IMR-90 (cell line): Measurements from ENCODE around the gene ATG12. TPM values are rescaled to one million over a fixed set of nuclear protein-coding genes. Genes with fewer than 3 reads are reported as not detected.

Source experiments
- ATAC-seq: fragments of 200-7000 bp; cut with Tn5 transposase; 2 replicates; pipeline ENCODE4 v1.9.1; 2020; ENCODE audit warnings: low read depth, mild to moderate bottlenecking, moderate library complexity
- BruUV-seq: library from RNA; stranded (reverse); fragments of 400-500 nt; replicated peaks from 2 replicates; lab custom pipeline; 2021; lab: Mats Ljungman, UMichigan
- CTCF ChIA-PET: fragments of 300-600 bp; formaldehyde crosslinking; extraction: SDS; loops from one replicate; lab custom pipeline; 2021; ENCODE audit warnings: antibody characterized with exemption; lab: Yijun Ruan, JAX
- POLR2A ChIA-PET: fragments of 300-600 bp; sonication (Branson Sonifier 250); formaldehyde crosslinking; loops from one replicate; lab custom pipeline; 2022; ENCODE audit warnings: antibody characterized with exemption; ENCODE audit not compliant: unreplicated experiment; lab: Charles Lee
- DNase-seq: peaks from one replicate; pipeline ENCODE4 v3.0.0; 2013
- H2AFZ ChIP-seq: replicated peaks from 2 replicates; pipeline ENCODE3; 2013; ENCODE audit warnings: low read length, mild to moderate bottlenecking; ENCODE audit not compliant: poor library complexity
- H2AK5ac ChIP-seq: 2 replicates; pipeline ENCODE4 v1.6.1; 2013; ENCODE audit warnings: low read depth, low read length, inconsistent platforms
- H2AK9ac ChIP-seq: replicated peaks from 2 replicates; pipeline ENCODE3; 2013; ENCODE audit warnings: mild to moderate bottlenecking, low read depth, low read length, moderate library complexity; ENCODE audit not compliant: poor library complexity
- H2BK120ac ChIP-seq: 2 replicates; pipeline ENCODE4 v1.6.1; 2013; ENCODE audit warnings: low read depth, low read length, inconsistent platforms
- H2BK15ac ChIP-seq: 3 replicates; pipeline ENCODE4 v1.6.1; 2013; ENCODE audit warnings: low read depth, low read length, inconsistent platforms
- H2BK20ac ChIP-seq: 2 replicates; pipeline ENCODE4 v1.6.1; 2013; ENCODE audit warnings: low read depth, mild to moderate bottlenecking, inconsistent platforms, low read length, moderate library complexity
- H2BK5ac ChIP-seq: 2 replicates; pipeline ENCODE4 v1.6.1; 2013; ENCODE audit warnings: mild to moderate bottlenecking, low read depth, low read length, inconsistent platforms; ENCODE audit not compliant: poor library complexity, severe bottlenecking
- H3K14ac ChIP-seq: replicated peaks from 2 replicates; pipeline ENCODE4 v1.6.1; 2013; ENCODE audit warnings: low read depth, low read length, inconsistent platforms
- H3K18ac ChIP-seq: 2 replicates; pipeline ENCODE4 v1.6.1; 2013; ENCODE audit warnings: low read depth, low read length, control low read depth
- H3K23ac ChIP-seq: 2 replicates; pipeline ENCODE4 v1.6.1; 2013; ENCODE audit warnings: low read depth, low read length, inconsistent platforms
- H3K27ac ChIP-seq: 2 replicates; pipeline ENCODE4 v1.5.1; 2013; ENCODE audit warnings: mild to moderate bottlenecking, control low read depth, low read length; ENCODE audit not compliant: insufficient read depth
- H3K27me3 ChIP-seq: 2 replicates; pipeline ENCODE4 v1.6.1; 2013; ENCODE audit warnings: low read length; ENCODE audit not compliant: control insufficient read depth, insufficient read depth
- H3K36me3 ChIP-seq: 2 replicates; pipeline ENCODE4 v1.6.1; 2013; ENCODE audit warnings: low read length, mixed read lengths; ENCODE audit not compliant: control insufficient read depth, insufficient read depth
- H3K4ac ChIP-seq: 2 replicates; pipeline ENCODE4 v1.6.1; 2013; ENCODE audit warnings: low read depth, low read length, inconsistent platforms
- H3K4me1 ChIP-seq: 2 replicates; pipeline ENCODE4 v1.6.1; 2013; ENCODE audit warnings: low read length, mixed read lengths; ENCODE audit not compliant: control insufficient read depth, insufficient read depth
- H3K4me2 ChIP-seq: 2 replicates; pipeline ENCODE4 v1.6.1; 2013; ENCODE audit warnings: low read depth, mild to moderate bottlenecking, control low read depth, low read length, moderate library complexity
- H3K4me3 ChIP-seq: 2 replicates; pipeline ENCODE4 v1.5.1; 2013; ENCODE audit warnings: low read depth, mild to moderate bottlenecking, control low read depth, low read length, moderate library complexity; ENCODE audit not compliant: insufficient read depth
- H3K56ac ChIP-seq: 2 replicates; pipeline ENCODE4 v1.6.1; 2013; ENCODE audit warnings: low read length, inconsistent platforms; ENCODE audit not compliant: insufficient read depth; ENCODE audit errors: extremely low read depth
- H3K79me1 ChIP-seq, 2 experiments: 2 replicates each; pipeline ENCODE4 v1.6.1; 2013; ENCODE audit warnings: low read length in 2 of 2, inconsistent platforms in 1 of 2, low read depth in 1 of 2
- H3K9ac ChIP-seq: 2 replicates; pipeline ENCODE4 v1.6.1; 2013; ENCODE audit warnings: low read depth, low read length, control low read depth
- H3K9me1 ChIP-seq: 2 replicates; pipeline ENCODE4 v1.6.1; 2013; ENCODE audit warnings: low read length, inconsistent platforms; ENCODE audit not compliant: insufficient read depth
- H3K9me3 ChIP-seq: 2 replicates; pipeline ENCODE4 v1.6.1; 2013; ENCODE audit warnings: low read length; ENCODE audit not compliant: control insufficient read depth, insufficient read depth
- H4K20me1 ChIP-seq: 2 replicates; pipeline ENCODE4 v1.6.1; 2013; ENCODE audit warnings: low read length, inconsistent platforms; ENCODE audit not compliant: insufficient read depth
- H4K5ac ChIP-seq: 2 replicates; pipeline ENCODE4 v1.6.1; 2013; ENCODE audit warnings: mild to moderate bottlenecking, low read depth, low read length, control low read depth
- H4K8ac ChIP-seq, 2 experiments: 2 replicates each; pipeline ENCODE4 v1.6.1; 2013; ENCODE audit warnings: low read depth in 2 of 2, low read length in 2 of 2, control low read depth in 1 of 2, inconsistent platforms in 1 of 2
- H4K91ac ChIP-seq: 2 replicates; pipeline ENCODE4 v1.6.1; 2013; ENCODE audit warnings: low read depth, low read length, inconsistent platforms; ENCODE audit not compliant: insufficient read depth
- CEBPB ChIP-seq: IDR thresholded peaks from 2 replicates; pipeline ENCODE4 v1.6.1; 2012; ENCODE audit warnings: low read depth, low read length, improper control_type of control experiment
- CTCF ChIP-seq: conservative IDR thresholded peaks from 2 replicates; pipeline ENCODE4 v1.5.1; 2012; ENCODE audit warnings: mild to moderate bottlenecking, low read depth, low read length, improper control_type of control experiment
- MXI1 ChIP-seq: IDR thresholded peaks from 2 replicates; pipeline ENCODE4 v1.6.1; 2012; ENCODE audit warnings: low read depth, mild to moderate bottlenecking, low read length, moderate library complexity, borderline replicate concordance
- POLR2A ChIP-seq: IDR thresholded peaks from 2 replicates; pipeline ENCODE4 v1.6.1; 2012; ENCODE audit warnings: mild to moderate bottlenecking, low read depth, low read length
- RCOR1 ChIP-seq: IDR thresholded peaks from 2 replicates; pipeline ENCODE4 v1.6.1; 2012; ENCODE audit warnings: mild to moderate bottlenecking, low read length, improper control_type of control experiment; ENCODE audit not compliant: insufficient replicate concordance
- WGBS, 2 experiments: methylation state at CpG; one replicate each; pipeline versions ENCODE4 v1.1.5 to v1.1.7; 2013; ENCODE audit warnings: missing lambda C conversion rate in 2 of 2; ENCODE audit not compliant: insufficient read length in 1 of 2; ENCODE audit errors: extremely low coverage in 2 of 2; 5-methylcytosine and 5-hydroxymethylcytosine counted together
- dilution Hi-C: fragments of 300-500 bp; cut with HindIII; formaldehyde crosslinking; loops from one replicate; pipeline ENCODE4 v1.14.3; 2018; ENCODE audit warnings: low sequenced_read_pairs; ENCODE audit not compliant: unreplicated experiment
- in situ Hi-C: fragments of 300-500 bp; cut with MboI; formaldehyde crosslinking; loops from 3 replicates; pipeline ENCODE4 v1.14.3; 2019; ENCODE audit warnings: low sequenced_read_pairs, inconsistent platforms, mixed read lengths
- intact Hi-C: fragments of 100-400 bp; cut with micrococcal nuclease; formaldehyde crosslinking; loops from 2 replicates; pipeline ENCODE4 v1.10.0; 2022
- polyA plus RNA-seq, 3 experiments: library from polyadenylated mRNA; depleted of rRNA; stranded (reverse); fragments of >200 nt; gene quantifications; 2 replicates each; pipeline ENCODE4 v1.2.3, GENCODE V29; 2012; ENCODE audit warnings: low replicate concordance in 1 of 3
- total RNA-seq: library from RNA; depleted of rRNA; stranded (reverse); fragments of >200 nt; gene quantifications from 2 replicates; pipeline ENCODE4 v1.2.3, GENCODE V29; 2012; rRNA removed

Gene ATG12
- total and polyA plus RNA-seq, 2 of the 4 experiments (the other 2 are of a cell fraction) = 68.0 to 95.7 TPM

- Histone ChIP-seq H3K56ac (no peak overlapping the region), H2BK15ac (no peak overlapping the region), H4K20me1 (no peaks in the 10 kb centered on the region), H2AK9ac (no peak overlapping the region), H3K23ac (no peak overlapping the region), H3K14ac (no peak overlapping the region), H3K9me3 (no peaks in the 10 kb centered on the region), H2AFZ (no peak overlapping the region), H3K27me3 (peaks cover 2% of the 10 kb centered on the region), H2BK120ac (no peak overlapping the region), H4K8ac (no peak overlapping the region), H3K4me1 (no peaks in the 10 kb centered on the region), H3K9ac (no peak overlapping the region), H2AK5ac (no peak overlapping the region), H3K18ac (no peak overlapping the region), H3K79me1 (no peaks in the 10 kb centered on the region), H3K9me1 (no peaks in the 10 kb centered on the region), H2BK20ac (no peak overlapping the region), H3K4ac (no peak overlapping the region), H3K4me2 (no peak overlapping the region), H3K36me3 (no peaks in the 10 kb centered on the region), H4K91ac (no peak overlapping the region), H4K5ac (no peak overlapping the region), H3K4me3 (no peak overlapping the region), H2BK5ac (no peak overlapping the region), H3K27ac (no peak overlapping the region)
- TF ChIP-seq MXI1 (no peak), CTCF (no peak), CEBPB (no peak), RCOR1 (no peak), POLR2A (no peak)
- no TSS peak for BruUV-seq
- ATAC-seq = no peak
- no CpG with 5 or more reads among the region's 1 CpG for WGBS, 2 experiments
- POLR2A ChIA-PET = no interaction called here
- in situ Hi-C loops (no loop called here), intact Hi-C loops (no loop called here), dilution Hi-C loops (no loop called here)
- CTCF ChIA-PET = interaction anchor here (1.1 kb wide), 1 partner anchor 25 kb away, joined by 3 read pairs; no protein-coding TSS in a partner anchor
- DNase-seq = no peak
Measured at GRCh38 chr5:115778417-115778816, 62.9 kb downstream of the ATG12 start.

Other genes with a start within 250 kb of the ATG12 start
- gene TICAM2, start 239.1 kb downstream of the ATG12 start, total RNA-seq = 4.3 and 6.9 TPM in 2 replicates
- 2.9 and 3.4 TPM in 2 replicates for gene TICAM2, start 239.1 kb downstream of the ATG12 start, polyA plus RNA-seq (2012; rRNA removed)
- gene TMED7, start 215.5 kb downstream of the ATG12 start, total RNA-seq = 75.6 and 173 TPM in 2 replicates
- gene TMED7, start 215.5 kb downstream of the ATG12 start, polyA plus RNA-seq (2012; rRNA removed) = 86.7 and 107 TPM in 2 replicates
- 3.3 and 8.6 TPM in 2 replicates for gene CDO1, start 24.9 kb downstream of the ATG12 start, total RNA-seq
- 4.8 and 7.9 TPM in 2 replicates for gene CDO1, start 24.9 kb downstream of the ATG12 start, polyA plus RNA-seq (2012; rRNA removed)
- gene AP3S1, start 370 bp upstream of the ATG12 start, total RNA-seq = 21.9 and 93.9 TPM in 2 replicates
- gene AP3S1, start 370 bp upstream of the ATG12 start, polyA plus RNA-seq (2012; rRNA removed) = 52.8 and 73.1 TPM in 2 replicates
- under 0.01 and 0.18 TPM in 2 replicates for gene LVRN, start 120.9 kb upstream of the ATG12 start, total RNA-seq
- 0.06 and 0.10 TPM in 2 replicates for gene LVRN, start 120.9 kb upstream of the ATG12 start, polyA plus RNA-seq (2012; rRNA removed)
- not detected in 2 replicates for gene ARL14EPL, start 190.9 kb upstream of the ATG12 start, total RNA-seq
- gene ARL14EPL, start 190.9 kb upstream of the ATG12 start, polyA plus RNA-seq (2012; rRNA removed) = not detected in 2 replicates
- 20.4 and 35.8 TPM in 2 replicates for gene COMMD10, start 243.5 kb upstream of the ATG12 start, total RNA-seq
- gene COMMD10, start 243.5 kb upstream of the ATG12 start, polyA plus RNA-seq (2012; rRNA removed) = 9.5 and 12.8 TPM in 2 replicates